Measurements from ENCODE around the gene GOLPH3L.

Gene GOLPH3L

DNA sequence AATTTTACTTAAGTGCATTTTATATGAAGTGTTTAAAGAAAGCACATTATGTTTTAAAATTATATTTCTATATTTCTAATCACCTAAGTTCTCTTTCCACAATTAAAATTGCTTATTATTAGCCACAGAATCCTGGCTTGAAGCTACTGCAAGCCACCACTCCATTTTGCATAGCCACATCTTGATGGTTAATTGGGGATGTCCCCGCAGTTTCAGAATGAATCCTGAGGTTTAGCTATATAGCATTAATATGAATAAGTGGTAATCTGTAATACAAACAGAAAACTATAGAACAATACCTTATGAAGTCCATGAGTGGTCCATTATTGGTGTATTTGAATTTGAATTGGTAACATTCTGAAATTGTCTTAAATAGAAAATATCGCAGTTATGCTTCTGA is 11.6 kb upstream of the GOLPH3L start:
- Histone ChIP-seq H3K36me3 (replicated peaks; ENCODE audit: insufficient read depth, low read length) (no peaks in the 10 kb centered on the region), H3K4me2 (ENCODE audit: low read depth, low read length) (no peak overlapping the region), H3K9ac (ENCODE audit: low read length) (no peak overlapping the region), H3K79me2 (ENCODE audit: low read length) (no peaks in the 10 kb centered on the region), H3K27me3 (replicated peaks; ENCODE audit: insufficient read depth, low read length) (no peaks in the 10 kb centered on the region), H2AFZ (ENCODE audit: low read length) (no peak overlapping the region), H4K20me1 (ENCODE audit: insufficient read depth, low read length) (no peaks in the 10 kb centered on the region), H3K4me1 (ENCODE audit: low read length) (no peaks in the 10 kb centered on the region), H3K9me3 (replicated peaks; ENCODE audit: insufficient read depth, low read length) (no peaks in the 10 kb centered on the region), H3F3A (ENCODE audit: insufficient read depth, low read length) (no peaks in the 10 kb centered on the region), H3K27ac (ENCODE audit: low read length) (no peak overlapping the region), H3K4me3 (ENCODE audit: low read length) (no peak overlapping the region), H3K9me2 (replicated peaks; ENCODE audit: insufficient read depth, low read length) (no peaks in the 10 kb centered on the region)
- DNase-seq = no peak
- TF ChIP-seq EZH2phosphoT487 (IDR thresholded peaks at IDR 0.05; ENCODE audit: low read length) (no peak), EZH2 (optimal IDR thresholded peaks at IDR 0.05; ENCODE audit: low read depth, low read length) (no peak)
- TF ChIP-seq, protein P1, sequence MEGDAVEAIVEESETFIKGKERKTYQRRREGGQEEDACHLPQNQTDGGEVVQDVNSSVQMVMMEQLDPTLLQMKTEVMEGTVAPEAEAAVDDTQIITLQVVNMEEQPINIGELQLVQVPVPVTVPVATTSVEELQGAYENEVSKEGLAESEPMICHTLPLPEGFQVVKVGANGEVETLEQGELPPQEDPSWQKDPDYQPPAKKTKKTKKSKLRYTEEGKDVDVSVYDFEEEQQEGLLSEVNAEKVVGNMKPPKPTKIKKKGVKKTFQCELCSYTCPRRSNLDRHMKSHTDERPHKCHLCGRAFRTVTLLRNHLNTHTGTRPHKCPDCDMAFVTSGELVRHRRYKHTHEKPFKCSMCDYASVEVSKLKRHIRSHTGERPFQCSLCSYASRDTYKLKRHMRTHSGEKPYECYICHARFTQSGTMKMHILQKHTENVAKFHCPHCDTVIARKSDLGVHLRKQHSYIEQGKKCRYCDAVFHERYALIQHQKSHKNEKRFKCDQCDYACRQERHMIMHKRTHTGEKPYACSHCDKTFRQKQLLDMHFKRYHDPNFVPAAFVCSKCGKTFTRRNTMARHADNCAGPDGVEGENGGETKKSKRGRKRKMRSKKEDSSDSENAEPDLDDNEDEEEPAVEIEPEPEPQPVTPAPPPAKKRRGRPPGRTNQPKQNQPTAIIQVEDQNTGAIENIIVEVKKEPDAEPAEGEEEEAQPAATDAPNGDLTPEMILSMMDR (IDR thresholded peaks at IDR 0.05; ENCODE audit: low read length) = no peak

DNA sequence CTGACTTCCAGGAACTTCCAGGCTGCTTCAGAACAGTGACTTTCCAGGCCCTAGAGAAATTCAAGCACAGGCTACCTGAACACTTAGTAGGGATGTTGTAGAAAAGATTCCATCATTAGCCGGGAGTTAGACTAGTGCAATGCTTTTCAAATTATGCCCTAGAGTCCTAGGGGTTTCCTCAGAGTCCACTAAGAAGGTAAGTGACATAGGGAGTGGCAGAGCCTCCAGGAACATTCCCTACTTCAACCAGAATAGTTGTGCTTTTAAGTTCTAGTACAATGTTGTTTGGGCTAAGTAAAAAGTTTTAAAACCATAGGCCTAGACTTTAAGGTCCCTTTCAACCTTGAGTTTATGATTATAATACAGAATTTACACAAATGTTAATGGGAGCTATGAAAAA is 9.1 kb upstream of the GOLPH3L start:
- no peak overlapping the region for H3K27ac ChIP-seq (ENCODE audit: low read length)
- no peaks in the 10 kb centered on the region for H4K20me1 ChIP-seq (ENCODE audit: insufficient read depth, low read length)
- no peaks in the 10 kb centered on the region for H3K79me2 ChIP-seq (ENCODE audit: low read length)
- no peak for DNase-seq
- H3K4me1 ChIP-seq (ENCODE audit: low read length) = no peaks in the 10 kb centered on the region
- H3K4me3 ChIP-seq (ENCODE audit: low read length) = no peak overlapping the region
- TF ChIP-seq, protein P1 (IDR thresholded peaks at IDR 0.05; ENCODE audit: low read length) = no peak
- TF ChIP-seq EZH2 (optimal IDR thresholded peaks at IDR 0.05; ENCODE audit: low read depth, low read length) (no peak), EZH2phosphoT487 (IDR thresholded peaks at IDR 0.05; ENCODE audit: low read length) (no peak)
- H3K9me2 ChIP-seq (replicated peaks; ENCODE audit: insufficient read depth, low read length) = no peaks in the 10 kb centered on the region
- H3K9me3 ChIP-seq (replicated peaks; ENCODE audit: insufficient read depth, low read length) = no peaks in the 10 kb centered on the region
- H3K27me3 ChIP-seq (replicated peaks; ENCODE audit: insufficient read depth, low read length) = no peaks in the 10 kb centered on the region
- H3K4me2 ChIP-seq (ENCODE audit: low read depth, low read length) = no peak overlapping the region
- H2AFZ ChIP-seq (ENCODE audit: low read length) = no peak overlapping the region
- H3K36me3 ChIP-seq (replicated peaks; ENCODE audit: insufficient read depth, low read length) = no peaks in the 10 kb centered on the region
- H3K9ac ChIP-seq (ENCODE audit: low read length) = no peak overlapping the region
- H3F3A ChIP-seq (ENCODE audit: insufficient read depth, low read length) = no peaks in the 10 kb centered on the region

DNA sequence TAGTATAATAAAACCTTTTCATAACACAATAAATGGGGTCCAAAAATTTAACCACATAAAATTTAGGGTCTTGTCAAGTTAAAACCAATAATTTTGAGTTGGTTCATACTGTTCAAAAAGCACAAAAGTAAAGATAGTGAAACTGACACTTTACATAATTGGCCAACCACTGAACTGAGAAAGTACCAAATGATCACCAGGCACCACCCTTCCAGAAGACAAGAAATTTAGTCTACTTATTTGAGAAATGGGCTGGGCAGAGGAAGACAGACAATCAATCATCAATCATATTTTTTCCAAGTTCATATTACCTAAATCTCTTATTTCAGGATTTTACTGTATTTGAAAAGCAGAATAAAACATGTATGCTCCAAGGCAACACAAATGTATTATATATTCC is 6.5 kb upstream of the GOLPH3L start:
- Histone ChIP-seq H3K9me2 (replicated peaks; ENCODE audit: insufficient read depth, low read length) (no peaks in the 10 kb centered on the region), H3K27me3 (replicated peaks; ENCODE audit: insufficient read depth, low read length) (no peaks in the 10 kb centered on the region), H3K4me3 (ENCODE audit: low read length) (no peak overlapping the region), H4K20me1 (ENCODE audit: insufficient read depth, low read length) (no peaks in the 10 kb centered on the region), H3K4me1 (ENCODE audit: low read length) (no peaks in the 10 kb centered on the region), H3K79me2 (ENCODE audit: low read length) (no peaks in the 10 kb centered on the region), H3F3A (ENCODE audit: insufficient read depth, low read length) (no peaks in the 10 kb centered on the region), H3K27ac (ENCODE audit: low read length) (no peak overlapping the region), H3K9me3 (replicated peaks; ENCODE audit: insufficient read depth, low read length) (no peaks in the 10 kb centered on the region), H3K9ac (ENCODE audit: low read length) (no peak overlapping the region), H3K36me3 (replicated peaks; ENCODE audit: insufficient read depth, low read length) (no peaks in the 10 kb centered on the region), H3K4me2 (ENCODE audit: low read depth, low read length) (no peak overlapping the region), H2AFZ (ENCODE audit: low read length) (no peak overlapping the region)
- no peak for DNase-seq
- no peak for TF ChIP-seq EZH2 (optimal IDR thresholded peaks at IDR 0.05; ENCODE audit: low read depth, low read length)
- TF ChIP-seq EZH2phosphoT487 (IDR thresholded peaks at IDR 0.05; ENCODE audit: low read length) = no peak
- TF ChIP-seq, protein P1 (IDR thresholded peaks at IDR 0.05; ENCODE audit: low read length) = no peak

All from MM.1S (cell line).